HepG2 (cell line): ENCODE results near the gene TRPC4AP. TPM values are rescaled to one million over a fixed set of nuclear protein-coding genes. Genes with fewer than 3 reads are reported as not detected.
A peak's percentile ranks its signal among the peaks of the same experiment; 100 is the strongest.

Experiments
- GZF1 ChIP-seq: sonication (generic); formaldehyde crosslinking; IDR thresholded peaks from 2 replicates; pipeline ENCODE4 v1.5.1; 2020; ENCODE audit warnings: mild to moderate bottlenecking, missing genetic modification reagents
- MNT ChIP-seq: fragments of 450-650 bp; IDR thresholded peaks from 2 replicates; pipeline ENCODE4 v1.6.1; 2016
- MXD3 ChIP-seq: IDR thresholded peaks from 2 replicates; pipeline ENCODE4 v1.6.1; 2016; ENCODE audit warnings: mild to moderate bottlenecking, missing biosample characterization, missing genetic modification reagents
- MYNN ChIP-seq: sonication (generic); formaldehyde crosslinking; IDR thresholded peaks from 2 replicates; pipeline ENCODE4 v1.4.0; 2020; ENCODE audit warnings: mild to moderate bottlenecking, low read depth, missing genetic modification reagents
- NFKB2 ChIP-seq: sonication (generic); formaldehyde crosslinking; IDR thresholded peaks from 2 replicates; pipeline ENCODE4 v1.4.0; 2020; ENCODE audit warnings: missing genetic modification reagents, borderline replicate concordance
- SRSF1 ChIP-seq: fragments of 200-400 bp; formaldehyde crosslinking; optimal IDR thresholded peaks from 2 replicates; pipeline ENCODE3; 2017; ENCODE audit warnings: mild to moderate bottlenecking, low read depth, low read length, moderate library complexity
- THAP8 ChIP-seq: sonication (generic); formaldehyde crosslinking; IDR thresholded peaks from 2 replicates; pipeline ENCODE4 v1.5.1; 2020; ENCODE audit warnings: missing genetic modification reagents, mild to moderate bottlenecking, borderline replicate concordance
- ZBTB39 ChIP-seq: sonication (generic); formaldehyde crosslinking; IDR thresholded peaks from 2 replicates; pipeline ENCODE4 v1.5.0; 2020; ENCODE audit warnings: missing genetic modification reagents
- ZBTB43 ChIP-seq: sonication (generic); formaldehyde crosslinking; conservative IDR thresholded peaks from 2 replicates; pipeline ENCODE4 v1.4.0; 2020; ENCODE audit warnings: missing genetic modification reagents
- ZFP91 ChIP-seq: sonication (generic); formaldehyde crosslinking; IDR thresholded peaks from 2 replicates; pipeline ENCODE4 v1.9.0; 2022; ENCODE audit warnings: missing genetic modification reagents, mild to moderate bottlenecking, borderline replicate concordance
- ZNF18 ChIP-seq: sonication (generic); formaldehyde crosslinking; IDR thresholded peaks from 2 replicates; pipeline ENCODE4 v1.8.0; 2022; ENCODE audit warnings: mild to moderate bottlenecking, missing genetic modification reagents; ENCODE audit not compliant: insufficient replicate concordance
- ZNF34 ChIP-seq: sonication (generic); formaldehyde crosslinking; IDR thresholded peaks from 2 replicates; pipeline ENCODE4 v1.4.0; 2020; ENCODE audit warnings: mild to moderate bottlenecking, missing genetic modification reagents, borderline replicate concordance
- ZNF382 ChIP-seq: sonication (generic); formaldehyde crosslinking; IDR thresholded peaks from 2 replicates; pipeline ENCODE4 v1.5.0; 2020; ENCODE audit warnings: missing genetic modification reagents, mild to moderate bottlenecking, borderline replicate concordance
- ZNF503 ChIP-seq: sonication (generic); formaldehyde crosslinking; IDR thresholded peaks from 2 replicates; pipeline ENCODE4 v1.4.0; 2020; ENCODE audit warnings: missing genetic modification reagents
- polyA plus RNA-seq, 8 experiments: library from polyadenylated mRNA; depleted of rRNA in 3 of 8; stranded (reverse) in 7 of 8; unstranded in 1 of 8; fragments of >200 nt; fragmentation: Illumina TruSeq in 4 of 8; extraction: Trizol in 4 of 8; gene quantifications; 2 replicates each; pipeline versions ENCODE4 v1.2.1 to v1.2.3, GENCODE V29; 2011 to 2016; ENCODE audit warnings: low read depth in 4 of 8, missing spikeins in 1 of 8, mixed read lengths in 1 of 8; ENCODE audit not compliant: insufficient read depth in 1 of 8
- total RNA-seq, 5 experiments: library from RNA; depleted of rRNA; stranded (reverse); fragments of >200 nt; fragmentation: Illumina TruSeq; extraction: Trizol; gene quantifications; 2 replicates each; pipeline ENCODE4 v1.2.3, GENCODE V29; 2016; ENCODE audit warnings: low read depth in 1 of 5

Gene TRPC4AP
- total and polyA plus RNA-seq, 2 of the 13 experiments (the other 11 are each of a cell fraction or from before 2014, with no cell fraction given) = 136 to 137 TPM

- peak; percentile 90 for TF ChIP-seq ZNF503
- TF ChIP-seq ZNF34 (CRISPR knock-in tag) = peak; percentile 97; the same call in 1 of the 2 replicates
- peak; percentile 95 for TF ChIP-seq SRSF1
- peak; percentile 96 for TF ChIP-seq ZFP91 (CRISPR knock-in tag)
- TF ChIP-seq ZBTB39 (CRISPR knock-in tag) = peak; percentile 46; the same call in 1 of the 2 replicates
- peak; percentile 92 for TF ChIP-seq ZBTB43 (CRISPR knock-in tag)
- peak; percentile 99 for TF ChIP-seq NFKB2 (CRISPR knock-in tag)
- TF ChIP-seq GZF1 = peak; percentile 91; the same call in 1 of the 2 replicates
- peak; percentile 83 for TF ChIP-seq MNT
- TF ChIP-seq THAP8 = peak; percentile 91; the same call in 1 of the 2 replicates
- peak; percentile 98 for TF ChIP-seq MXD3
- peak; percentile 71 for TF ChIP-seq ZNF18 (CRISPR knock-in tag)
- no peak; the same call in none of the 2 replicates for TF ChIP-seq MYNN (CRISPR knock-in tag)
- no peak for TF ChIP-seq ZNF382 (CRISPR knock-in tag)
Observed at GRCh38 chr20:35092524-35093266, at the start of gene TRPC4AP (continued).
